HG03520 (cell line): ENCODE data around the gene ARHGEF2.

ENCODE experiments used
- ATAC-seq: cut with Tn5 transposase; IDR thresholded peaks from one replicate; pipeline ENCODE4 v1.9.1; 2021; ENCODE audit warnings: mild to moderate bottlenecking, moderate library complexity; ENCODE audit not compliant: unreplicated experiment

Gene ARHGEF2

DNA sequence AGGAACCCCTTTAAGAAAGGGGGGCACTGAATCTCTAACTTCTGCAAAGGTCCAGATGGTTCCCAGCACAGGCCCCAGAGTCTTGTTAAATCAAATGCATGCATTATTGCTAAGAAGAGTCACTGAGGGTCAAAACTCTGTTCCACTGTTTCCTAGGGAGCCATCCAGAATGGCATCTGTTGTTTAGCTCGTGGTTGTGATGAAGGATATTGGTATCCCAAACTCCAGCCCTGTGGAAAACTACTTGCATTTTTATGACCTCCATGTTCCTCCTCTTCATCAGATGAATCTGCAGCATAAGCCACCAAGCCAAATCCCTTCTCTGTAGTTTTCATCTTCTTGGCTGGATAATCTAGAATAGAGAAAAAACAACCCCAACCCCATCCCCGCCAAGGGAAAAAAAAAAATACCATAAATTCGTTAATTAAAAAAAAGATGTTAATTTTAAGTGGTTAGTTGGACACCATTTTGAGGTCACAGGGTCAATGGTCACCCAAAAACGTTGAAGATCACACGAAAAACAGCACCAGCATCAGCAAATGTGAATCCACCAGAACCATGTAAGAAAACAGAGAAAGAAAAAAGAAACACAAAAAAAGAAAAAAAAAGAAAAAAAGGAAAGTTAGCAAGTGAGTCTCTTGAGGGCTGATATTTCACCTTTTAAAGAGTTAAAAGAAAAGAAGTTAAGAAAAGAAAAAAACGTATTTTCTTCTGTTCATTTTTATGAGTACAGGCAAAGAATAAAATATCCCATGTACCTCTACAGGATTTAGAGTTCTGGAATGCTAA is 64.2 kb downstream of the ARHGEF2 start:
- no peak for ATAC-seq

- ATAC-seq, result no peak
Measured at GRCh38 chr1:155912056-155912536, 66.3 kb downstream of the ARHGEF2 start.

DNA sequence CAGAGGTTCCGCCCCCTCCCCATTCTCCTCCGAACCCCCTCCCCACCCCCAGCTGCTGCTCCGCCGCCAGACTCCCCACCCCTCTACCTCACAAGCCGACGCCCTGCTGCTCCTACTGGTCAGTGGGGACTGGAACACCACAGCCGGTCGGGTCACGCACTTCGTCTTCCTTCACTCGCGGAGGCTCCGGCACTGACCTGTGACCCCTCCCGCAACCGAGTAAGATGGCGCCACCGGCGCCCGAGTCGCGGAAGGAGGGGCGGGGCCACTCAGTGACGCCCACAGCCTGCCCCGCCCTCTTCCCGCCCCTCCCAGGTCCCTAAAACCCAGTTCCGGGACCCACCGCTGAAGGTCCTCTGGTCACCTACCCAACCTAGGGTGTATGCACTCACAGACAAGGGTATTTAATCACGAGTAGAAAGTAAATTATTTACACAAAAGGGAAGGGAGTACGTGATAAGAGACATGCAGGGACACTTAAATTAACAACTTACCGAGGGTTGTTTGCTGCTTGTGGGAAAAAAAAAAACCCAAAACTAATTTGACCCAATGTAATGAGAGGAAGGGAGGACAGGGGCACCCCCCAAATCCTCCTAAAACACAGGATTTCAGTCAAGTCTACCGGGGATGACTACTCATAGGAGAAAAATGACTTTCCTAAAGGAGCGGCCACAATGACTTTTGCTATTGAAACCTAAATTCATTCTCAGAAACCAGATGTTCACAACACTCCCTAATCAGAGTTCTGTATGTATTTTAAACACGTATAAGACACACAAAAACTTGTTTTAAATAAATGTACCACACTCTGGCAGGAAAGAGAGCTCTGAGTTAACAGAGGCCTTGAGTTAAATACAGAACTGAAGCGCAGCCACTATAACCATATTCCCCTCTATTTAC is 66.9 kb downstream of the ARHGEF2 start, which contains the start of gene RIT1:
Gene RIT1 (minus strand): TSS at position 194 of the 900 bp plus-strand sequence. CDS start 588 bp downstream, outside the sequence.
- peak; percentile 65 for ATAC-seq

DNA sequence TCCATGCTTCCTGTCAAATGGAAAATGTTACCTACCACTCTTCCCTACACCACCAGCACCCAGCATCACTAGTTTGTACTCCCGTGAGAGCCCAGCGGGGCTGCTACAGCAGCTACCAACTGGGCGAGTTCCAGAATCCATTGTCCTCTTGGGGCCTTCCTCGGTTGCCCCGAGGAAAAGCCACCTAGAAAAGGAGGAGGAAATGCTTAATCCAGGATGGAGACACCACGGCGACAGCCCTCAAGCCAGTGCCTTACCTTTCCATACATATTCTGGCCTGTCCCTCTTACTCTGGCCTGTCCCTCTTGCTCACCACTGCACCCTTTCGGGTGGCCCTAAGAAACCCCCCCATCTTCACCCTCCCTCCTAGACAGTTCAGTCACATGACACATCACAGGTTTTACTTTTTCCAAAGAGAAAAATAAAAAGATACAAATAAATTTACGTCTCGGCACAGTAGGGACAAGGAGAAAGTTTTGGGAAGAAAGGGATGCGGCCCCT is 67.7 kb downstream of the ARHGEF2 start:
- peak; percentile 22 for ATAC-seq

DNA sequence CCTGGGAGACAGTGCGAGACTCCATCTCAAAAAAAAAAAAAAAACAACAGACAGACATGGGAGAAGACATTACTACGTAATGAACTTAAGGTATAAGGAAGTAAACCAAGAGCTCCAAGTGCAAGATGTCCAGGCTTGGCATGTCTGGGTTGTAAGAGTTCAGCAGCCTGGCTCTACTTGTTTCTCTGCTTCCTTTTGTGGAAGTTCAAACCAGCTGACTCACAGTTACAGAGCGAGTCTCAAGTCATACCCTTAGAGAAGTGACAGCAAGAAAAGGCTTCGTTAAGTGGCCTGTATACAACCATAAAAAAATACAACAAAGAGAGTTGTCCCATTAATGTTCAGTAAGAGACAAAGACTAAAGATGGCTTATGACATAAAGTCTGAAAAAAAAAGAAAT is 68.5 kb downstream of the ARHGEF2 start:
- no peak for ATAC-seq

DNA sequence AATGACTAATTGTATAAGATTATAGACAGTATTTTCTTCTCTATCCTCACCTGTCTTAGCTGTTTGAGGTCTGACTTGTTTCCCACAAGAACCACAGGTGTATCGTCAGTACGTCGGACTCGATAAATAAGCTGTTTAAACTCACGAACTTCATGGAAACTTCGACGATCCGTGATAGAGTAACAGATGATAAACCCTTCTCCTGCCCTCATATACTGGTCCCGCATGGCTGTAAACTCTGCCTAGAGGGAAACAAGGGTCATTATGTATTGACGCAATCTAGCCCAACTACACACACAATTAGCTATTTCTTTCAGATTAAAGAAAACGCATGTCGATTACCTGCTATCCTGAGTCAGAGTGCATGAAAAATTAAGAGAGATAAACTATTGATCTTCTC is 74.1 kb downstream of the ARHGEF2 start:
- ATAC-seq, result no peak

DNA sequence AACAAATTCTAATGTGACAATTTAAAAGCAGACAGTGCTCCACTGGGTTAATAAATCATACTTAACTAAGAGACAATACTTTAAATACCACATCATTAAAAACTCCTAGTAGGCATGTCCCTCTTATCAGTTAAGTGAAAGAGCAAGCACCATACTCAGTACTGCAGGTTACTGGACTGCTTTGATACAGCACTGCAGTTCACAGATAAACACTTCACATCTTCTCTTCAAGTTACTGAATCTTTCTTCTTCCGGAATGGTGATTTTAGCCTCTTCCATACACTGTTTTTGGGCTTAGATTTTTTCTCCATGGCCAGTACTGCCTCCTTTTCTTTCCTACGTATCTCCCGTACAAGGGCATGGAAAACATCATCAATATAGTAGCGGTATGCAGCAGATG is 78.2 kb downstream of the ARHGEF2 start:
- ATAC-seq, result no peak

DNA sequence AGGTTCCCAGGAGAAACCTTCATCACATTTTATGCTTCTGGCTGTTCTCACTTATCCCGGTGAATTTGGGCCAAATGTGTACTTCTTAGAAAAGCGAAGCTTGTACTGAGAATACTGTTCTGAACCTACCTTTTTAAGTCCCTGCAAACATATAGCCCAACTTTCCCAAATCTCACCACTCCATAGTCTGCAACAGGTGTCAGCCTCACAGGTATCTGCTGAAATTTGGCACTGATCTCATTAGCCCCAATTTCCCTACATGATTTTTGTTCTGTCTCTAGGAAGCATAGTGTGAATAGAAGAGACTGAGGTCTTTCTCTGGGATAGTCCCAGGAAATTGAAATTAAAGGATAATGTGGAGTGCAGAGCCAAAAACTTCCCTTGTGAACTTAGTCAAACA is 78.7 kb downstream of the ARHGEF2 start:
- no peak for ATAC-seq

GRCh38 chr1:155898888-155899287 is 79.5 kb downstream of the ARHGEF2 start:
- no peak for ATAC-seq

GRCh38 chr1:155897746-155898145 is 80.6 kb downstream of the ARHGEF2 start:
- no peak for ATAC-seq
